LNCaP clone FGC (cell line): ENCODE measurements around the gene KCNQ1.

Experiments used
- DNase-seq: peaks from one replicate; pipeline ENCODE4 v3.0.0-alpha.2; 2011; ENCODE audit warnings: low read depth
- H3K4me3 ChIP-seq: 2 replicates; pipeline ENCODE4 v1.5.1; 2011; ENCODE audit warnings: mild to moderate bottlenecking, low read depth, low read length, control low read depth
- CTCF ChIP-seq: IDR thresholded peaks from 2 replicates; pipeline ENCODE4 v1.5.1; 2012; ENCODE audit warnings: mild to moderate bottlenecking; ENCODE audit not compliant: control insufficient read depth, insufficient read depth; ENCODE audit errors: extremely low read depth

Gene KCNQ1

GRCh38 chr11:2471804-2472096, 26.9 kb downstream of the KCNQ1 start:
- no peak overlapping the region for H3K4me3 ChIP-seq
- no peak for DNase-seq
- no peak for TF ChIP-seq CTCF

- DNase-seq: no peak
- TF ChIP-seq CTCF: no peak
- H3K4me3 ChIP-seq: no peak overlapping the region
These were observed 27.8 kb downstream of the KCNQ1 start for GRCh38 chr11:2472428-2473186.

GRCh38 chr11:2473361-2474058, 28.7 kb downstream of the KCNQ1 start:
- TF ChIP-seq CTCF: no peak
- no peak for DNase-seq

GRCh38 chr11:2474059-2474901, 29.5 kb downstream of the KCNQ1 start:
- DNase-seq: no peak
- no peak for TF ChIP-seq CTCF

More at GRCh38 chr11:2473361-2474058, 28.7 kb downstream of the KCNQ1 start:
- H3K4me3 ChIP-seq: no peak overlapping the region

GRCh38 chr11:2475136-2475918, 30.5 kb downstream of the KCNQ1 start:
- no peak overlapping the region for H3K4me3 ChIP-seq
- TF ChIP-seq CTCF: no peak
- no peak for DNase-seq

More at GRCh38 chr11:2474059-2474901, 29.5 kb downstream of the KCNQ1 start:
- no peak overlapping the region for H3K4me3 ChIP-seq

GRCh38 chr11:2477254-2477653, 32.4 kb downstream of the KCNQ1 start:
- no peak for TF ChIP-seq CTCF
- DNase-seq: no peak
- no peak overlapping the region for H3K4me3 ChIP-seq
